Mesendoderm (in vitro differentiated cells): ENCODE measurements around the gene SVBP.

ENCODE experiments used
- DNase-seq: peaks from one replicate; pipeline ENCODE4 v3.0.0; 2013
- H2AK5ac ChIP-seq: 2 replicates; pipeline ENCODE4 v1.6.1; 2013; ENCODE audit warnings: low read length, inconsistent platforms
- H2BK120ac ChIP-seq: 2 replicates; pipeline ENCODE4 v1.6.1; 2013; ENCODE audit warnings: low read depth, mild to moderate bottlenecking, low read length, moderate library complexity, mixed read lengths
- H2BK15ac ChIP-seq: replicated peaks from 2 replicates; pipeline ENCODE4 v1.6.1; 2013; ENCODE audit warnings: low read depth, mild to moderate bottlenecking, moderate library complexity
- H2BK5ac ChIP-seq: 2 replicates; pipeline ENCODE4 v1.6.1; 2013; ENCODE audit warnings: low read length, inconsistent platforms
- H3K18ac ChIP-seq: 2 replicates; pipeline ENCODE4 v1.6.1; 2013; ENCODE audit warnings: mild to moderate bottlenecking, low read length, mixed read lengths
- H3K23ac ChIP-seq: one replicate; pipeline ENCODE4 v1.6.1; 2013; ENCODE audit warnings: low read length
- H3K27ac ChIP-seq: 2 replicates; pipeline ENCODE4 v1.5.1; 2013; ENCODE audit warnings: low read depth, mild to moderate bottlenecking, inconsistent platforms, low read length, moderate library complexity
- H3K27me3 ChIP-seq: 2 replicates; pipeline ENCODE4 v1.6.1; 2013; ENCODE audit warnings: low read length, control low read depth, mild to moderate bottlenecking, inconsistent platforms; ENCODE audit not compliant: insufficient read depth, poor library complexity
- H3K36me3 ChIP-seq: 2 replicates; pipeline ENCODE4 v1.6.1; 2013; ENCODE audit warnings: low read length, inconsistent platforms; ENCODE audit not compliant: control insufficient read depth, insufficient read depth
- H3K4ac ChIP-seq: one replicate; pipeline ENCODE4 v1.6.1; 2013; ENCODE audit warnings: low read depth, mild to moderate bottlenecking, low read length, moderate library complexity
- H3K4me1 ChIP-seq: 2 replicates; pipeline ENCODE4 v1.6.1; 2013; ENCODE audit warnings: low read depth, low read length, inconsistent platforms; ENCODE audit not compliant: control insufficient read depth
- H3K4me2 ChIP-seq: 2 replicates; pipeline ENCODE4 v1.6.1; 2013; ENCODE audit warnings: low read length
- H3K4me3 ChIP-seq: 2 replicates; pipeline ENCODE4 v1.5.1; 2013; ENCODE audit warnings: mild to moderate bottlenecking, low read length
- H3K56ac ChIP-seq: one replicate; pipeline ENCODE4 v1.6.1; 2013; ENCODE audit warnings: low read length
- H3K79me1 ChIP-seq: 2 replicates; pipeline ENCODE4 v1.6.1; 2013; ENCODE audit warnings: low read length, inconsistent platforms
- H3K79me2 ChIP-seq: 2 replicates; pipeline ENCODE4 v1.6.1; 2013; ENCODE audit warnings: mild to moderate bottlenecking, low read length; ENCODE audit not compliant: control insufficient read depth, insufficient read depth
- H3K9ac ChIP-seq: 2 replicates; pipeline ENCODE4 v1.6.1; 2013; ENCODE audit warnings: low read length, inconsistent platforms
- H4K5ac ChIP-seq: one replicate; pipeline ENCODE4 v1.6.1; 2013; ENCODE audit warnings: low read length
- H4K8ac ChIP-seq: one replicate; pipeline ENCODE4 v1.6.1; 2013; ENCODE audit warnings: low read depth, mild to moderate bottlenecking, control low read depth, low read length, moderate library complexity
- WGBS: extraction: QIAGEN DNeasy Blood & Tissue Kit; methylation state at CpG from one replicate; pipeline ENCODE4 v1.1.7; 2013; ENCODE audit warnings: low lambda C conversion rate, missing lambda C conversion rate; ENCODE audit not compliant: insufficient coverage; ENCODE audit errors: extremely low coverage; 5-methylcytosine and 5-hydroxymethylcytosine counted together

SVBP gene

GRCh38 chr1:42822800-42823392, 5.7 kb upstream of the SVBP start:
- no peak overlapping the region for H3K23ac ChIP-seq
- H2BK15ac ChIP-seq: no peak overlapping the region
- DNase-seq: no peak
- no peak overlapping the region for H3K56ac ChIP-seq
- no peak overlapping the region for H2BK5ac ChIP-seq
- H3K4ac ChIP-seq: no peak overlapping the region
- H4K5ac ChIP-seq: no peak overlapping the region
- WGBS: no CpG with 5 or more reads among the region's 2 CpGs
- no peak overlapping the region for H2AK5ac ChIP-seq
- H3K27ac ChIP-seq: no peak overlapping the region
- no peak overlapping the region for H4K8ac ChIP-seq
- H3K79me2 ChIP-seq: no peaks in the 10 kb centered on the region
- no peak overlapping the region for H3K4me2 ChIP-seq
- no peaks in the 10 kb centered on the region for H3K79me1 ChIP-seq
- no peaks in the 10 kb centered on the region for H3K4me1 ChIP-seq
- H3K4me3 ChIP-seq: no peak overlapping the region
- H3K18ac ChIP-seq: no peak overlapping the region
- H2BK120ac ChIP-seq: no peak overlapping the region
- no peaks in the 10 kb centered on the region for H3K27me3 ChIP-seq
- H3K9ac ChIP-seq: no peak overlapping the region
- no peaks in the 10 kb centered on the region for H3K36me3 ChIP-seq

- H3K79me2 ChIP-seq: no peaks in the 10 kb centered on the region
- H3K4me1 ChIP-seq: no peaks in the 10 kb centered on the region
- H3K4me3 ChIP-seq: no peak overlapping the region
- no peak overlapping the region for H3K18ac ChIP-seq
- H3K23ac ChIP-seq: no peak overlapping the region
- H3K79me1 ChIP-seq: no peaks in the 10 kb centered on the region
- H3K27ac ChIP-seq: no peak overlapping the region
- no peaks in the 10 kb centered on the region for H3K36me3 ChIP-seq
- no peak overlapping the region for H4K5ac ChIP-seq
- H2BK15ac ChIP-seq: no peak overlapping the region
- H3K56ac ChIP-seq: no peak overlapping the region
- no CpG with 5 or more reads among the region's 2 CpGs for WGBS
- H4K8ac ChIP-seq: no peak overlapping the region
- no peak overlapping the region for H3K4ac ChIP-seq
- H2BK120ac ChIP-seq: no peak overlapping the region
- no peak overlapping the region for H2AK5ac ChIP-seq
- H3K4me2 ChIP-seq: no peak overlapping the region
- H3K9ac ChIP-seq: no peak overlapping the region
- no peak overlapping the region for H2BK5ac ChIP-seq
- no peak for DNase-seq
- no peaks in the 10 kb centered on the region for H3K27me3 ChIP-seq
These were observed 4.5 kb upstream of the SVBP start for GRCh38 chr1:42821690-42822089.

GRCh38 chr1:42820813-42821212, 3.6 kb upstream of the SVBP start:
- no peak overlapping the region for H3K4me2 ChIP-seq

GRCh38 chr1:42817976-42818375, 779 bp upstream of the SVBP start:
- no CpG with 5 or more reads among the region's 3 CpGs for WGBS
- Histone ChIP-seq H3K27me3 (no peaks in the 10 kb centered on the region), H3K79me1 (peaks cover 2% of the 10 kb centered on the region), H3K9ac (no peak overlapping the region), H4K8ac (no peak overlapping the region), H3K4me3 (no peak overlapping the region), H3K4ac (no peak overlapping the region), H3K23ac (no peak overlapping the region), H2BK120ac (no peak overlapping the region), H3K79me2 (no peaks in the 10 kb centered on the region), H2AK5ac (no peak overlapping the region), H3K56ac (no peak overlapping the region), H3K4me2 (no peak overlapping the region), H2BK5ac (no peak overlapping the region), H4K5ac (no peak overlapping the region), H3K27ac (no peak overlapping the region), H2BK15ac (no peak overlapping the region), H3K4me1 (peaks cover 3% of the 10 kb centered on the region), H3K36me3 (no peaks in the 10 kb centered on the region), H3K18ac (no peak overlapping the region)
- DNase-seq: no peak

More at GRCh38 chr1:42820813-42821212, 3.6 kb upstream of the SVBP start:
- Histone ChIP-seq H2BK5ac (no peak overlapping the region), H4K8ac (no peak overlapping the region), H3K79me2 (no peaks in the 10 kb centered on the region), H3K27ac (no peak overlapping the region), H2BK120ac (no peak overlapping the region), H3K4me1 (peaks cover 3% of the 10 kb centered on the region), H3K36me3 (no peaks in the 10 kb centered on the region), H3K4me3 (no peak overlapping the region), H3K56ac (peak overlapping the region; percentile 18), H3K4ac (no peak overlapping the region), H2BK15ac (no peak overlapping the region), H3K27me3 (no peaks in the 10 kb centered on the region), H2AK5ac (no peak overlapping the region), H3K23ac (no peak overlapping the region), H4K5ac (no peak overlapping the region), H3K9ac (no peak overlapping the region), H3K18ac (no peak overlapping the region), H3K79me1 (peaks cover 2% of the 10 kb centered on the region)
- WGBS: no CpG with 5 or more reads among the region's 1 CpG
- peak; percentile 52 for DNase-seq

- Histone ChIP-seq H3K23ac (no peak overlapping the region), H3K79me2 (no peaks in the 10 kb centered on the region), H4K8ac (no peak overlapping the region), H3K4me3 (no peak overlapping the region), H3K9ac (peak overlapping the region; percentile 62), H3K56ac (no peak overlapping the region), H2BK15ac (no peak overlapping the region), H2BK5ac (no peak overlapping the region), H3K4me2 (peak overlapping the region; percentile 72), H3K27me3 (no peaks in the 10 kb centered on the region), H2BK120ac (no peak overlapping the region), H3K4me1 (peaks cover 3% of the 10 kb centered on the region), H3K4ac (no peak overlapping the region), H3K27ac (no peak overlapping the region), H3K79me1 (peaks cover 2% of the 10 kb centered on the region), H4K5ac (no peak overlapping the region), H3K36me3 (no peaks in the 10 kb centered on the region), H3K18ac (no peak overlapping the region), H2AK5ac (no peak overlapping the region)
- WGBS: no CpG with 5 or more reads among the region's 13 CpGs
- no peak for DNase-seq
These were observed 207 bp upstream of the SVBP start for GRCh38 chr1:42817440-42817767.

- no peaks in the 10 kb centered on the region for H3K79me2 ChIP-seq
- peak overlapping the region; percentile 57 for H3K4me2 ChIP-seq
- no peaks in the 10 kb centered on the region for H3K36me3 ChIP-seq
- no CpG with 5 or more reads among the region's 7 CpGs for WGBS
- peak overlapping the region; percentile 91 for H3K4me3 ChIP-seq
- no peak overlapping the region for H3K4ac ChIP-seq
- no peak overlapping the region for H2BK120ac ChIP-seq
- H3K27me3 ChIP-seq: no peaks in the 10 kb centered on the region
- H2BK15ac ChIP-seq: no peak overlapping the region
- no peak overlapping the region for H3K27ac ChIP-seq
- H4K8ac ChIP-seq: no peak overlapping the region
- peak overlapping the region; percentile 89 for H3K9ac ChIP-seq
- no peak overlapping the region for H3K23ac ChIP-seq
- H4K5ac ChIP-seq: no peak overlapping the region
- no peak overlapping the region for H2BK5ac ChIP-seq
- H2AK5ac ChIP-seq: peak overlapping the region; percentile 85
- peaks cover 3% of the 10 kb centered on the region for H3K4me1 ChIP-seq
- H3K79me1 ChIP-seq: peaks cover 2% of the 10 kb centered on the region
- peak; percentile 70 for DNase-seq
- peak overlapping the region; percentile 98 for H3K56ac ChIP-seq
- peak overlapping the region; percentile 34 for H3K18ac ChIP-seq
These were observed 1.1 kb downstream of the SVBP start for GRCh38 chr1:42815941-42816584.
